SU-DHL-6 (cell line): ENCODE measurements around the gene CLDN4.
"Not testable (repeated sequence)": the region's sequence is repeated elsewhere in the genome, so short reads cannot be mapped to it uniquely, and the experiment has no call there.

ENCODE experiments used
- H2AFZ ChIP-seq: fragments of 200-600 bp; sonication (generic); 2 replicates; pipeline ENCODE4 v1.6.1; 2014; ENCODE audit warnings: low read depth, mild to moderate bottlenecking, moderate library complexity, mixed read lengths, antibody characterized with exemption, low read length; ENCODE audit not compliant: severe bottlenecking
- H3F3A ChIP-seq: fragments of 200-600 bp; shearing (Covaris generic); 2 replicates; pipeline ENCODE4 v1.6.0; 2016; ENCODE audit warnings: antibody characterized with exemption, mild to moderate bottlenecking; ENCODE audit not compliant: insufficient read depth
- H3K27ac ChIP-seq: fragments of 200-600 bp; sonication (generic); 2 replicates; pipeline ENCODE4 v1.5.1; 2016; ENCODE audit warnings: low read depth, mild to moderate bottlenecking, low read length, moderate library complexity, mixed read lengths
- H3K27me3 ChIP-seq: fragments of 200-600 bp; sonication (generic), shearing (Covaris generic); 2 replicates; pipeline ENCODE4 v1.6.0; 2014; ENCODE audit warnings: mild to moderate bottlenecking, low read length
- H3K36me3 ChIP-seq: fragments of 200-600 bp; sonication (generic); 2 replicates; pipeline ENCODE4 v1.6.1; 2014; ENCODE audit warnings: mild to moderate bottlenecking, low read length, mixed read lengths
- H3K4me2 ChIP-seq: fragments of 300-600, 200-600 bp; shearing (Covaris generic), sonication (generic); 2 replicates; pipeline ENCODE4 v1.6.0; 2014; ENCODE audit warnings: low read length, low read depth, mild to moderate bottlenecking; ENCODE audit not compliant: poor library complexity, severe bottlenecking
- H3K4me3 ChIP-seq: fragments of 200-600 bp; sonication (generic); 2 replicates; pipeline ENCODE4 v1.5.1; 2014; ENCODE audit warnings: antibody characterized with exemption, low read length, mild to moderate bottlenecking, mixed read lengths; ENCODE audit not compliant: insufficient read depth, poor library complexity, severe bottlenecking
- H3K79me2 ChIP-seq: fragments of 200-600 bp; sonication (generic); 2 replicates; pipeline ENCODE4 v1.6.1; 2014; ENCODE audit warnings: mild to moderate bottlenecking, low read length, moderate library complexity; ENCODE audit not compliant: insufficient read depth
- H3K9ac ChIP-seq: fragments of 200-600 bp; sonication (generic); 2 replicates; pipeline ENCODE4 v1.7.0; 2014; ENCODE audit warnings: mild to moderate bottlenecking, low read length
- H3K9me2 ChIP-seq: fragments of 200-600 bp; sonication (generic); replicated peaks from 2 replicates; pipeline ENCODE4 v1.6.1; 2014; ENCODE audit warnings: low read length; ENCODE audit not compliant: insufficient read depth
- H3K9me3 ChIP-seq: fragments of 200-600 bp; sonication (generic); 2 replicates; pipeline ENCODE4 v1.6.1; 2014; ENCODE audit warnings: low read length, mixed read lengths; ENCODE audit not compliant: insufficient read depth
- H4K20me1 ChIP-seq: fragments of 200-600 bp; sonication (generic); 2 replicates; pipeline ENCODE4 v1.6.1; 2014; ENCODE audit warnings: low read depth, mild to moderate bottlenecking, antibody characterized with exemption, low read length, moderate library complexity, mixed read lengths
- EZH2phosphoT487 ChIP-seq: fragments of 200-600 bp; sonication (generic), shearing (Covaris generic); conservative IDR thresholded peaks from 2 replicates; pipeline ENCODE4 v1.6.1; 2018; ENCODE audit warnings: mild to moderate bottlenecking, antibody characterized with exemption, low read length, moderate library complexity, mixed read lengths
- TF ChIP-seq, protein P1 (sequence below): fragments of 200-600 bp; sonication (generic); IDR thresholded peaks from one replicate; pipeline ENCODE4 v1.5.1; 2017; ENCODE audit warnings: antibody characterized with exemption, mild to moderate bottlenecking, low read length, moderate library complexity; ENCODE audit not compliant: insufficient read depth, poor library complexity, severe bottlenecking

CLDN4 gene

DNA sequence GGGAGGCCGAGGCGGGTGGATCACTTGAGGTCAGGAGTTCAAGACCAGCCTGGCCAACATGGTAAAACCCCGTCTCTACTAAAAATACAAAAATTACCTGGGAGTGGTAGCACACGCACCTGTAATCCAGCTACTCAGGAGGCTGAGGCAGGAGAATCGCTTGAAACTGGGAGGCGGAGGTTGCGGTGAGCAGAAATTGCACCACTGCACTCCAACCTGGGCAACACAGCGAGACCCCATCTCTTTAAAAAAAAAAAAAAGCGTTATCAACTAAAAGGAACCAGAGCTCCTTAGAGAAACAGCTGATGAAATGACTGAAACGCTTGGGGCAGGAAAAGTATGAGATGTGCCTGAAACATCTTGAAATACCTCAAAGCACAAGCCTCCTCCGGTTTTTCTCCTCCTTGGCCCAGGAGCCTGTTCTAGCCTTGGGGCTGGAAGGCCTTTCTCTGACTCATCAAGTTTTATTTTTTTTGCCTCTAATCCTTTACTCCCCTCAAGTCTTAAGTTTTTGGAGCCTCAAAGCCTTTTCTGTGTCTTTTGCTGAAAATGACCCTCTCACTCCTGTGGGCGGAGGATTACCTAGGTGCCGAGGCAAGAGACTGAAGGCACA lies 14.2 kb downstream of the CLDN4 start:
- no peaks in the 10 kb centered on the region for H4K20me1 ChIP-seq
- no peak overlapping the region for H3K4me3 ChIP-seq
- H3K27me3 ChIP-seq, result no peaks in the 10 kb centered on the region
- H3K9ac ChIP-seq, result no peak overlapping the region
- H3K36me3 ChIP-seq, result no peaks in the 10 kb centered on the region
- TF ChIP-seq, protein P1, sequence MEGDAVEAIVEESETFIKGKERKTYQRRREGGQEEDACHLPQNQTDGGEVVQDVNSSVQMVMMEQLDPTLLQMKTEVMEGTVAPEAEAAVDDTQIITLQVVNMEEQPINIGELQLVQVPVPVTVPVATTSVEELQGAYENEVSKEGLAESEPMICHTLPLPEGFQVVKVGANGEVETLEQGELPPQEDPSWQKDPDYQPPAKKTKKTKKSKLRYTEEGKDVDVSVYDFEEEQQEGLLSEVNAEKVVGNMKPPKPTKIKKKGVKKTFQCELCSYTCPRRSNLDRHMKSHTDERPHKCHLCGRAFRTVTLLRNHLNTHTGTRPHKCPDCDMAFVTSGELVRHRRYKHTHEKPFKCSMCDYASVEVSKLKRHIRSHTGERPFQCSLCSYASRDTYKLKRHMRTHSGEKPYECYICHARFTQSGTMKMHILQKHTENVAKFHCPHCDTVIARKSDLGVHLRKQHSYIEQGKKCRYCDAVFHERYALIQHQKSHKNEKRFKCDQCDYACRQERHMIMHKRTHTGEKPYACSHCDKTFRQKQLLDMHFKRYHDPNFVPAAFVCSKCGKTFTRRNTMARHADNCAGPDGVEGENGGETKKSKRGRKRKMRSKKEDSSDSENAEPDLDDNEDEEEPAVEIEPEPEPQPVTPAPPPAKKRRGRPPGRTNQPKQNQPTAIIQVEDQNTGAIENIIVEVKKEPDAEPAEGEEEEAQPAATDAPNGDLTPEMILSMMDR, result no peak
- TF ChIP-seq EZH2phosphoT487, result no peak
- no peaks in the 10 kb centered on the region for H3K9me2 ChIP-seq
- H2AFZ ChIP-seq, result no peak overlapping the region
- H3F3A ChIP-seq, result no peaks in the 10 kb centered on the region
- no peaks in the 10 kb centered on the region for H3K79me2 ChIP-seq
- no peaks in the 10 kb centered on the region; the same call in 1 of the 2 replicates for H3K9me3 ChIP-seq
- no peak overlapping the region for H3K4me2 ChIP-seq
- no peak overlapping the region for H3K27ac ChIP-seq

DNA sequence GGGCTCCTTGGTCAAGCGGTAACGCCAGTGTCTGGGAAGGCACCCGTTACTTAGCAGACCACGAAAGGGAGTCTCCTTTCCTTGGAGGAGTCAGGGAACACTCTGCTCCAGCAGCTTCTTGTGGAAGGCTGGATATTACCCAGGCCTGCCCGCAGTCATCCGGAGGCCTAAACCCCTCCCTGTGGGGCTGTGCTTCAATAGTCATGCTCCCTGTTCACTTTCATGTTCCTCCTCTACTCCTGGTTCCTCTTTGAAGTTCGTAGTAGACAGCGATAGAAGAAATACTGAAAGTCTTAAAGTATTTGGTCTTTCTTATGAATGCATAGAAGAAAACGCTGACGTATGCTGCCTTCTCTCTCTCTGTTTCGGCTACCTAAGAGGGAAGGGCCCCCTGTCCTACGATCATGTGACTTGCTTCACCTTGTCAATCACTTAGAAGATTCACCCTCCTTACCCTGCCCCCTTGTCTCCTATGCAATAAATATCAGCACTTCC lies 15.0 kb downstream of the CLDN4 start:
- not testable (repeated sequence) for H3K27me3 ChIP-seq, H3K9me3 ChIP-seq, H3K79me2 ChIP-seq, H4K20me1 ChIP-seq, H3K9me2 ChIP-seq, H3K36me3 ChIP-seq, H3K4me2 ChIP-seq, H3K27ac ChIP-seq, H3K4me3 ChIP-seq, H2AFZ ChIP-seq, H3K9ac ChIP-seq, H3F3A ChIP-seq

DNA sequence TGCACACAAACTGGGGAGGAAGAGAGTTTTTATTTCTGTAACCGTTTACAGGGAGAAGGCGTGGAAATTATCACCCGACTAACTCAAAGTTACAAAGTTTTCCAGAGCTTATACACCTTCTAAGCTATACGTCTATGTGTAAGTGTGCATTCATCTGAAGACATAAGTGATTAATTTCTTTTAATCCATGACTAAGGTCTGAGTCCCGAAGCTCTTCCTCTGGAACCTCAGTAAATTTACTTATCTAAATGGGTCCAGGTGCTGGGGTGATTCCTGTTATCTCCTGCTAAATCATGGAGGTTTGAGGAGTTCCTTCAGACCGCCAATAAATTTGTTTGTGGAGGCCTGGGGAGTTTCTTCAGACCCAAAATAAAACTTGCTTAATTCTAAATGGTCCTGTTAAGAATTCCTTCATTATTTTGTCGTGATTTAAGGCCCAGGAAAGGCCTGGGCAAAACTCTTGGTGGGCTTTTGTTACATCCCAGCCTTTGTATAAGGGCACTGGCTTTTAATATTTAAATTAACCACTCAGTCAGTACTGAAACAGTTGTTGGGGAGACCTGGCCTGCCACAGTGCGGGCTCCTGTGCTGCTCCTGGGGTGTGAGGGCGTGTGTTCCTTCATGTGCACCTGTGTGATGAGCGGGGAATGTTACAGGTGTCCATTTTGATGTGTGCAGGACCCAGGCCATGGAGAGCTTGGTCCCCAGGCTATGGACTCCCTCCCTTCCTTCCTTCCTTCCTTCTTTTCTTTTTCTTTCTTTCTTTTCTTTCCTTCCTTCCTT lies 17.3 kb downstream of the CLDN4 start:
- no peaks in the 10 kb centered on the region for H3K27me3 ChIP-seq
- H3K4me3 ChIP-seq, result no peak overlapping the region
- no peaks in the 10 kb centered on the region for H4K20me1 ChIP-seq
- H3K9me2 ChIP-seq, result no peaks in the 10 kb centered on the region
- H3K36me3 ChIP-seq, result no peaks in the 10 kb centered on the region
- H3F3A ChIP-seq, result no peaks in the 10 kb centered on the region
- H2AFZ ChIP-seq, result no peak overlapping the region
- H3K9me3 ChIP-seq, result no peaks in the 10 kb centered on the region; the same call in 1 of the 2 replicates
- H3K9ac ChIP-seq, result no peak overlapping the region
- TF ChIP-seq, protein P1, result no peak
- no peak for TF ChIP-seq EZH2phosphoT487
- H3K79me2 ChIP-seq, result no peaks in the 10 kb centered on the region
- no peak overlapping the region for H3K4me2 ChIP-seq
- H3K27ac ChIP-seq, result no peak overlapping the region

DNA sequence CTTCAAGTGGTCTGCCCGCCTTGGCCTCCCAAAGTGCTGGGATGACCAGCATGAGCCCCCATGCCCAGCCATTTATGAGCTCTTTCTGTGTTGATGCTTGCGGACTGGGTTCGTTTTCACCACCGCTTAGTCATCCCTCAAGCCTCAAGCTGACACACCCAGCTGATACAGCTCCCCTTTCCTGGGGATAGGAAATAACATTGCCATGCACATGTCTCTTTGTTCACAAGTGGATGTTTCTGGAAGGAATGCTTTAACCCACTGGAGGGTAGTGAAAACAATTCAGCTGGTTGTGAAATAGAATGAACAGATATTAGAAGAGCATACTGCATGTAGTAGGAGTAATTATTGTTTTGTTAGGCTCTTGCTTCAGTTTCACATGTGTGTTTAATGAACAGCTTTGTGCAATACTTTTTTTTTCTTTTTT lies 20.0 kb downstream of the CLDN4 start:
- Histone ChIP-seq H3K9ac (no peak overlapping the region), H3K4me2 (no peak overlapping the region)

More for the DNA sequence above, 20.0 kb downstream of the CLDN4 start:
- Histone ChIP-seq H3F3A (no peaks in the 10 kb centered on the region), H3K9me3 (no peaks in the 10 kb centered on the region; the same call in 1 of the 2 replicates), H4K20me1 (no peaks in the 10 kb centered on the region), H3K27ac (no peak overlapping the region), H3K79me2 (no peaks in the 10 kb centered on the region), H2AFZ (no peak overlapping the region), H3K36me3 (no peaks in the 10 kb centered on the region), H3K4me3 (no peak overlapping the region), H3K9me2 (no peaks in the 10 kb centered on the region), H3K27me3 (no peaks in the 10 kb centered on the region)
- TF ChIP-seq EZH2phosphoT487, result no peak
- TF ChIP-seq, protein P1, result no peak
